HEK293 (cell line): ENCODE measurements around the gene LDHD.

ENCODE experiments used
- CTCF ChIP-seq: fragments of 450-650 bp; formaldehyde crosslinking; IDR thresholded peaks from 2 replicates; pipeline ENCODE4 v1.5.1; 2016; ENCODE audit warnings: missing biosample characterization, missing genetic modification characterization
- FEZF1 ChIP-seq: fragments of 450-650 bp; formaldehyde crosslinking; IDR thresholded peaks from 2 replicates; pipeline ENCODE4 v1.5.1; 2016; ENCODE audit warnings: missing biosample characterization, missing genetic modification characterization
- PRDM1 ChIP-seq: fragments of 450-650 bp; formaldehyde crosslinking; IDR thresholded peaks from 2 replicates; pipeline ENCODE4; 2016; ENCODE audit warnings: missing biosample characterization, missing genetic modification characterization
- PRDM2 ChIP-seq: fragments of 450-650 bp; formaldehyde crosslinking; IDR thresholded peaks from 2 replicates; pipeline ENCODE4 v1.5.1; 2016; ENCODE audit warnings: missing biosample characterization, missing genetic modification characterization, borderline replicate concordance
- PRDM4 ChIP-seq: fragments of 450-650 bp; formaldehyde crosslinking; IDR thresholded peaks from 2 replicates; pipeline ENCODE4 v1.5.1; 2017; ENCODE audit warnings: missing biosample characterization, missing genetic modification characterization
- SCRT1 ChIP-seq: fragments of 450-650 bp; formaldehyde crosslinking; IDR thresholded peaks from 2 replicates; pipeline ENCODE4 v1.5.1; 2016; ENCODE audit warnings: missing biosample characterization, missing genetic modification characterization, borderline replicate concordance
- SP2 ChIP-seq: fragments of 450-650 bp; formaldehyde crosslinking; IDR thresholded peaks from 2 replicates; pipeline ENCODE4 v1.5.1; 2016; ENCODE audit warnings: missing biosample characterization, missing genetic modification characterization
- TSHZ1 ChIP-seq: fragments of 450-650 bp; formaldehyde crosslinking; IDR thresholded peaks from 2 replicates; pipeline ENCODE4 v1.5.1; 2016; ENCODE audit warnings: missing biosample characterization, missing genetic modification characterization, borderline replicate concordance
- ZBTB17 ChIP-seq: fragments of 450-650 bp; formaldehyde crosslinking; IDR thresholded peaks from 2 replicates; pipeline ENCODE4 v1.5.1; 2016; ENCODE audit warnings: missing biosample characterization, missing genetic modification characterization
- ZNF114 ChIP-seq: fragments of 450-650 bp; formaldehyde crosslinking; IDR thresholded peaks from 2 replicates; pipeline ENCODE4 v1.5.0; 2017; ENCODE audit warnings: missing biosample characterization, missing genetic modification characterization
- ZNF157 ChIP-seq: fragments of 450-650 bp; formaldehyde crosslinking; IDR thresholded peaks from 2 replicates; pipeline ENCODE4 v1.5.1; 2016; ENCODE audit warnings: missing biosample characterization, missing genetic modification characterization
- ZNF19 ChIP-seq: fragments of 450-650 bp; formaldehyde crosslinking; IDR thresholded peaks from 2 replicates; pipeline ENCODE4; 2016; ENCODE audit warnings: missing biosample characterization, missing genetic modification characterization, low read depth
- ZNF221 ChIP-seq: fragments of 450-650 bp; formaldehyde crosslinking; IDR thresholded peaks from 2 replicates; pipeline ENCODE4 v1.5.1; 2017; ENCODE audit warnings: missing biosample characterization, missing genetic modification characterization, borderline replicate concordance
- ZNF24 ChIP-seq: fragments of 450-650 bp; formaldehyde crosslinking; IDR thresholded peaks from 2 replicates; pipeline ENCODE4 v1.5.1; 2016; ENCODE audit warnings: missing biosample characterization, missing genetic modification characterization
- ZNF292 ChIP-seq: fragments of 450-650 bp; formaldehyde crosslinking; IDR thresholded peaks from 2 replicates; pipeline ENCODE4 v1.5.1; 2016; ENCODE audit warnings: low read depth, missing biosample characterization, missing genetic modification characterization, borderline replicate concordance
- ZNF341 ChIP-seq: fragments of 450-650 bp; formaldehyde crosslinking; IDR thresholded peaks from 2 replicates; pipeline ENCODE4; 2016; ENCODE audit warnings: low read depth, missing biosample characterization, missing genetic modification characterization
- ZNF394 ChIP-seq: fragments of 450-650 bp; formaldehyde crosslinking; IDR thresholded peaks from 2 replicates; pipeline ENCODE4 v1.5.1; 2016; ENCODE audit warnings: missing biosample characterization, missing genetic modification characterization, mild to moderate bottlenecking, moderate library complexity, borderline replicate concordance
- ZNF433 ChIP-seq: fragments of 450-650 bp; formaldehyde crosslinking; IDR thresholded peaks from 2 replicates; pipeline ENCODE4 v1.5.1; 2016; ENCODE audit warnings: missing biosample characterization, missing genetic modification characterization, low read depth
- ZNF560 ChIP-seq: fragments of 450-650 bp; formaldehyde crosslinking; IDR thresholded peaks from 2 replicates; pipeline ENCODE4 v1.5.1; 2017; ENCODE audit warnings: missing biosample characterization, missing genetic modification characterization, borderline replicate concordance
- ZNF561 ChIP-seq: fragments of 450-650 bp; IDR thresholded peaks from 2 replicates; pipeline ENCODE4 v1.5.1; 2018; ENCODE audit warnings: missing biosample characterization, missing genetic modification characterization, borderline replicate concordance
- ZNF626 ChIP-seq: fragments of 450-650 bp; sonication (Bioruptor Pico); formaldehyde crosslinking; IDR thresholded peaks from 2 replicates; pipeline ENCODE4 v1.5.1; 2018; ENCODE audit warnings: missing biosample characterization, missing genetic modification characterization, inconsistent platforms
- ZNF664 ChIP-seq: fragments of 450-650 bp; formaldehyde crosslinking; IDR thresholded peaks from 2 replicates; pipeline ENCODE4 v1.5.1; 2016; ENCODE audit warnings: missing biosample characterization, missing genetic modification characterization
- ZNF76 ChIP-seq: fragments of 450-650 bp; formaldehyde crosslinking; IDR thresholded peaks from 2 replicates; pipeline ENCODE4; 2016; ENCODE audit warnings: low read depth, missing biosample characterization, missing genetic modification characterization, borderline replicate concordance
- ZNF843 ChIP-seq: fragments of 450-650 bp; formaldehyde crosslinking; IDR thresholded peaks from 2 replicates; pipeline ENCODE4 v1.5.1; 2016; ENCODE audit warnings: missing biosample characterization, missing genetic modification characterization
- ZSCAN5A ChIP-seq: fragments of 450-650 bp; formaldehyde crosslinking; IDR thresholded peaks from 2 replicates; pipeline ENCODE4 v1.5.1; 2016; ENCODE audit warnings: missing biosample characterization, missing genetic modification characterization

The LDHD gene

GRCh38 chr16:75087375-75087979 lies 29.1 kb downstream of the LDHD start (continued):
- TF ChIP-seq ZNF76 (no peak), ZNF843 (no peak), ZNF561 (no peak), ZNF560 (tag by site-specific recombination) (no peak), SCRT1 (tag by site-specific recombination) (0 out of 2 replicates have a peak, but pooled peaks have one; percentile 48), ZNF626 (tag by site-specific recombination) (no peak), PRDM4 (no peak), ZNF114 (tag by site-specific recombination) (no peak), ZNF19 (tag by site-specific recombination) (no peak), PRDM2 (tag by site-specific recombination) (no peak), CTCF (tag by site-specific recombination) (no peak), ZNF221 (tag by site-specific recombination) (no peak), SP2 (tag by site-specific recombination) (no peak), ZNF394 (tag by site-specific recombination) (peak; percentile 31; the same call in 1 of the 2 replicates), ZNF292 (tag by site-specific recombination) (no peak), ZNF664 (tag by site-specific recombination) (no peak), FEZF1 (peak; percentile 68), PRDM1 (tag by site-specific recombination) (no peak), ZBTB17 (tag by site-specific recombination) (peak; percentile 81), ZNF433 (tag by site-specific recombination) (no peak), ZNF24 (no peak), ZSCAN5A (tag by site-specific recombination) (no peak), ZNF157 (tag by site-specific recombination) (no peak), ZNF341 (tag by site-specific recombination) (peak; percentile 28; the same call in 1 of the 2 replicates), TSHZ1 (tag by site-specific recombination) (no peak)
